ENCODE data around the gene TSC22D3. TPM values are rescaled to one million over a fixed set of nuclear protein-coding genes. Genes with fewer than 3 reads are reported as not detected.
A peak's percentile ranks its signal among the peaks of the same experiment; 100 is the strongest.

The TSC22D3 gene
- total RNA-seq, 1 donor, result 16.0 TPM

GRCh38 chrX:107706309-107706708, 69.3 kb downstream of the TSC22D3 start:
- no peak for DNase-seq (ENCODE audit: low read depth)
- no peak for TF ChIP-seq CTCF (IDR thresholded peaks at IDR 0.05; ENCODE audit: insufficient read depth, low read depth, low read length)
- H3K4me3 ChIP-seq (ENCODE audit: low read depth, low read length), result no peak overlapping the region

GRCh38 chrX:107704587-107704986, 71.0 kb downstream of the TSC22D3 start:
- no peak for DNase-seq (ENCODE audit: low read depth)
- no peak overlapping the region for H3K4me3 ChIP-seq (ENCODE audit: low read depth, low read length)
- TF ChIP-seq CTCF (IDR thresholded peaks at IDR 0.05; ENCODE audit: insufficient read depth, low read depth, low read length), result no peak

GRCh38 chrX:107704181-107704580, 71.4 kb downstream of the TSC22D3 start:
- no peak for TF ChIP-seq CTCF (IDR thresholded peaks at IDR 0.05; ENCODE audit: insufficient read depth, low read depth, low read length)
- no peak overlapping the region for H3K4me3 ChIP-seq (ENCODE audit: low read depth, low read length)
- DNase-seq (ENCODE audit: low read depth), result no peak

- H3K4me3 ChIP-seq (ENCODE audit: low read depth, low read length), result no peak overlapping the region
- TF ChIP-seq CTCF (IDR thresholded peaks at IDR 0.05; ENCODE audit: insufficient read depth, low read depth, low read length), result no peak
- no peak for DNase-seq (ENCODE audit: low read depth)
These were observed 74.0 kb downstream of the TSC22D3 start for GRCh38 chrX:107701493-107702121.

GRCh38 chrX:107700790-107701189, 74.8 kb downstream of the TSC22D3 start:
- DNase-seq (ENCODE audit: low read depth), result no peak
- no peak for TF ChIP-seq CTCF (IDR thresholded peaks at IDR 0.05; ENCODE audit: insufficient read depth, low read depth, low read length)
- H3K4me3 ChIP-seq (ENCODE audit: low read depth, low read length), result no peak overlapping the region

- DNase-seq (ENCODE audit: low read depth), result peak; percentile 84
- no peak for TF ChIP-seq CTCF (IDR thresholded peaks at IDR 0.05; ENCODE audit: insufficient read depth, low read depth, low read length)
- H3K4me3 ChIP-seq (ENCODE audit: low read depth, low read length), result no peak overlapping the region
These were observed 75.2 kb downstream of the TSC22D3 start for GRCh38 chrX:107700317-107700774.

- TF ChIP-seq CTCF (IDR thresholded peaks at IDR 0.05; ENCODE audit: insufficient read depth, low read depth, low read length), result no peak
- no peak overlapping the region for H3K4me3 ChIP-seq (ENCODE audit: low read depth, low read length)
- DNase-seq (ENCODE audit: low read depth), result no peak
These were observed 76.0 kb downstream of the TSC22D3 start for GRCh38 chrX:107699616-107700015.

All from fibroblast of villous mesenchyme (primary cell).